SU-DHL-6 (cell line): Measurements from ENCODE around the gene FOXN3.

Experiments
- H2AFZ ChIP-seq: fragments of 200-600 bp; sonication (generic); 2 replicates; pipeline ENCODE4 v1.6.1; 2014; ENCODE audit warnings: low read depth, mild to moderate bottlenecking, moderate library complexity, mixed read lengths, antibody characterized with exemption, low read length; ENCODE audit not compliant: severe bottlenecking
- H3F3A ChIP-seq: fragments of 200-600 bp; shearing (Covaris generic); 2 replicates; pipeline ENCODE4 v1.6.0; 2016; ENCODE audit warnings: antibody characterized with exemption, mild to moderate bottlenecking; ENCODE audit not compliant: insufficient read depth
- H3K27ac ChIP-seq: fragments of 200-600 bp; sonication (generic); 2 replicates; pipeline ENCODE4 v1.5.1; 2016; ENCODE audit warnings: low read depth, mild to moderate bottlenecking, low read length, moderate library complexity, mixed read lengths
- H3K27me3 ChIP-seq: fragments of 200-600 bp; sonication (generic), shearing (Covaris generic); 2 replicates; pipeline ENCODE4 v1.6.0; 2014; ENCODE audit warnings: mild to moderate bottlenecking, low read length
- H3K36me3 ChIP-seq: fragments of 200-600 bp; sonication (generic); 2 replicates; pipeline ENCODE4 v1.6.1; 2014; ENCODE audit warnings: mild to moderate bottlenecking, low read length, mixed read lengths
- H3K4me2 ChIP-seq: fragments of 300-600, 200-600 bp; shearing (Covaris generic), sonication (generic); 2 replicates; pipeline ENCODE4 v1.6.0; 2014; ENCODE audit warnings: low read length, low read depth, mild to moderate bottlenecking; ENCODE audit not compliant: poor library complexity, severe bottlenecking
- H3K4me3 ChIP-seq: fragments of 200-600 bp; sonication (generic); 2 replicates; pipeline ENCODE4 v1.5.1; 2014; ENCODE audit warnings: antibody characterized with exemption, low read length, mild to moderate bottlenecking, mixed read lengths; ENCODE audit not compliant: insufficient read depth, poor library complexity, severe bottlenecking
- H3K79me2 ChIP-seq: fragments of 200-600 bp; sonication (generic); 2 replicates; pipeline ENCODE4 v1.6.1; 2014; ENCODE audit warnings: mild to moderate bottlenecking, low read length, moderate library complexity; ENCODE audit not compliant: insufficient read depth
- H3K9ac ChIP-seq: fragments of 200-600 bp; sonication (generic); 2 replicates; pipeline ENCODE4 v1.7.0; 2014; ENCODE audit warnings: mild to moderate bottlenecking, low read length
- H3K9me2 ChIP-seq: fragments of 200-600 bp; sonication (generic); replicated peaks from 2 replicates; pipeline ENCODE4 v1.6.1; 2014; ENCODE audit warnings: low read length; ENCODE audit not compliant: insufficient read depth
- H3K9me3 ChIP-seq: fragments of 200-600 bp; sonication (generic); 2 replicates; pipeline ENCODE4 v1.6.1; 2014; ENCODE audit warnings: low read length, mixed read lengths; ENCODE audit not compliant: insufficient read depth
- H4K20me1 ChIP-seq: fragments of 200-600 bp; sonication (generic); 2 replicates; pipeline ENCODE4 v1.6.1; 2014; ENCODE audit warnings: low read depth, mild to moderate bottlenecking, antibody characterized with exemption, low read length, moderate library complexity, mixed read lengths
- CTCF ChIP-seq: fragments of 200-600 bp; sonication (generic); IDR thresholded peaks from one replicate; pipeline ENCODE4 v1.5.1; 2017; ENCODE audit warnings: antibody characterized with exemption, mild to moderate bottlenecking, low read length, moderate library complexity; ENCODE audit not compliant: insufficient read depth, poor library complexity, severe bottlenecking
- EZH2phosphoT487 ChIP-seq: fragments of 200-600 bp; sonication (generic), shearing (Covaris generic); conservative IDR thresholded peaks from 2 replicates; pipeline ENCODE4 v1.6.1; 2018; ENCODE audit warnings: mild to moderate bottlenecking, antibody characterized with exemption, low read length, moderate library complexity, mixed read lengths

The FOXN3 gene

GRCh38 chr14:89214221-89214965, 202.6 kb downstream of the FOXN3 start:
- no peak overlapping the region for H3K4me2 ChIP-seq
- no peaks in the 10 kb centered on the region for H3K79me2 ChIP-seq
- no peaks in the 10 kb centered on the region for H3K27me3 ChIP-seq
- TF ChIP-seq CTCF (no peak), EZH2phosphoT487 (no peak)
- H3K9me2 ChIP-seq, result no peaks in the 10 kb centered on the region
- H3K4me3 ChIP-seq, result no peak overlapping the region
- H3F3A ChIP-seq, result no peaks in the 10 kb centered on the region
- no peak overlapping the region for H3K27ac ChIP-seq
- no peak overlapping the region for H3K9ac ChIP-seq
- H4K20me1 ChIP-seq, result no peaks in the 10 kb centered on the region
- no peaks in the 10 kb centered on the region for H3K9me3 ChIP-seq
- H2AFZ ChIP-seq, result no peak overlapping the region
- peaks cover 6% of the 10 kb centered on the region; the same call in 1 of the 2 replicates for H3K36me3 ChIP-seq

- TF ChIP-seq CTCF, result no peak
- no peak for TF ChIP-seq EZH2phosphoT487
- no peaks in the 10 kb centered on the region for H4K20me1 ChIP-seq
- H3K4me3 ChIP-seq, result no peak overlapping the region
- H3K9ac ChIP-seq, result no peak overlapping the region
- H3K27ac ChIP-seq, result no peak overlapping the region
- no peaks in the 10 kb centered on the region for H3K27me3 ChIP-seq
- no peak overlapping the region for H2AFZ ChIP-seq
- no peak overlapping the region for H3K4me2 ChIP-seq
- no peaks in the 10 kb centered on the region for H3K9me2 ChIP-seq
- 0 out of 2 replicates have a peak, but pooled peaks cover 4% of the 10 kb centered on the region for H3K36me3 ChIP-seq
- no peaks in the 10 kb centered on the region for H3K9me3 ChIP-seq
- H3K79me2 ChIP-seq, result peaks cover 6% of the 10 kb centered on the region; the same call in 1 of the 2 replicates
- H3F3A ChIP-seq, result no peaks in the 10 kb centered on the region
Observed at GRCh38 chr14:89212386-89213235, 204.4 kb downstream of the FOXN3 start.

- no peaks in the 10 kb centered on the region for H3K9me3 ChIP-seq
- no peak overlapping the region for H3K4me3 ChIP-seq
- no peak overlapping the region for H2AFZ ChIP-seq
- no peaks in the 10 kb centered on the region for H3K36me3 ChIP-seq
- no peak overlapping the region for H3K9ac ChIP-seq
- no peaks in the 10 kb centered on the region for H3K9me2 ChIP-seq
- H3K79me2 ChIP-seq, result peaks cover 19% of the 10 kb centered on the region; the same call in 1 of the 2 replicates
- no peak overlapping the region for H3K27ac ChIP-seq
- no peaks in the 10 kb centered on the region for H4K20me1 ChIP-seq
- H3K4me2 ChIP-seq, result no peak overlapping the region
- no peaks in the 10 kb centered on the region for H3K27me3 ChIP-seq
- no peak for TF ChIP-seq CTCF
- no peak for TF ChIP-seq EZH2phosphoT487
- no peaks in the 10 kb centered on the region for H3F3A ChIP-seq
Observed at GRCh38 chr14:89209558-89209957, 207.5 kb downstream of the FOXN3 start.
